NOMO-1 treated with dmso at 0.1 percent for 144 hours (cell line): ENCODE data around the gene ANKRD13C.
A peak's percentile ranks its signal among the peaks of the same experiment; 100 is the strongest.

Source experiments
- DNase-seq: peaks from one replicate; lab custom pipeline; 2025; ENCODE audit not compliant: unreplicated experiment; lab: John Stamatoyannopoulos, UW

The ANKRD13C gene

DNA sequence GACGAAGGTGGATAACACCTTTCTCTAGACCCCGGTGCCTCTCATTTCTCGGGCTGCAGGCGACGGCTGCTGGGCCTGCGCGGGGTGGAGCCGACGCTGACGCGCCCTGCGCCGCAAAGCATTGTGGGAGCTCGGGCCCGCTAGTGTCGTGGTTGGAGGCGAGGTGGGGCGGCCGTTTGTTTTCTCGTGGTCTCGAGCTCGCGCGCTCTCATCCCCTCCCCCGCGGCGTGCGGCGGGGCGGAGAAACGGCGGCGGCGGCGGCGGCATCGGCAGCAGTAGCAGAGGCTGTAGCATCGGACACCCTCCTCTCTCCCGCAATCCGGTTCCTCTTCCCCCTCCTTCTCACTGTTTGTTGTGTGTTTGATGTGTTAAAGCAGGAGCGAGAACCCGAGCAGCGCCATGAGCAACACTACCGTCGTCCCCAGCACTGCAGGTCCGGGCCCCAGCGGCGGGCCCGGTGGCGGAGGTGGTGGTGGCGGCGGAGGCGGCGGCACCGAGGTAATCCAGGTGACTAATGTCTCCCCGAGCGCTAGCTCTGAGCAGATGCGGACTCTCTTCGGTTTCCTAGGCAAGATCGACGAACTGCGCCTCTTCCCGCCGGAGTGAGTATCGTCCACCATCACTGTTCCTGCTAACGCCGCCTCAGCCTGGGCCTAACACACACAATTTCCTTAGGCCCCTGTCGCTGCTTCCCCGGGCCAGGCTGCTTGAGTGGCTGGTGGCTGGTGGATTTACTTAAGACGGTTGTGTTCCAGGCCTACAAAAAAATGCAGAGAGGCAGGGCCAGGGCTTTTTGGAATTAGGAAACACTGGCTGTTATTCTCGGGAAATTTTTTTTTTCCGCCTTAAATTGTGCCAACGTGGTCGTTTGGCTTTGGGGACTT is 133.0 kb downstream of the ANKRD13C start, which contains the start of gene SRSF11:
SRSF11 (plus strand) TSS at position 143 of the 884 bp plus-strand sequence; CDS start at position 400, 257 bp downstream.
- peak; percentile 91 for DNase-seq

DNA sequence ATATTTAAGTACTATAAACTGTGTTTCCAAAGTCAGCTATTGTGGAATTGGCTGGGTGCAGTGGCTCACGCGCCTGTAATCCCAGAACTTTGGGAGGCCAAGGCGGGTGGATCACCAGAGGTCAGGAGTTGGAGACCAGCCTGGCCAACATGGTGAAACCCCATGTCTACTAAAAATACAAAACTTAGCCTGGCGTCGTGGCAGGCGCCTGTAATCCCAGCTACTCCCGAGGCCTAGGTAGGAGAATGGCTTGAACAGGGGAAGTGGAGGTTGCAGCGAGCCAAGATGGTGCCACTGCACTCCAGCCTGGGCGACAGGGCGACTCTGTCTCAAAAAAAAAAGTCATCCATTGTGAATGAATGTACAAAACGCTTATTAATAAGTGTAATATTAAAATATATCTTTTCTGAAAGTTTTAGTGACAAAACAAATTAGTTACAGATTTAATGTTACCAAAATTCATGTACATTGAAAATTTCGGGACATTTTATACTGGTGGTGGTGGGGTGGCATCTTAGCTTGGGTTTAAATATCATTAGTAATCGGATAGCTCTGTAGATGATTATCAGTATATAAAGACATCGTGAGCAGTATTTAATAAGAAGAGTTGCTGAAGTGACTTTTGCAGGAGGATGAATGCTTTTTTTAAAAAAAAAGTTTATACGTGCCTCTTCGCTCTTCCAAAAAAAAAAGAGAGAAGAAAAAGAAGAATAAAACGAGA is 133.8 kb downstream of the ANKRD13C start:
- no peak for DNase-seq

DNA sequence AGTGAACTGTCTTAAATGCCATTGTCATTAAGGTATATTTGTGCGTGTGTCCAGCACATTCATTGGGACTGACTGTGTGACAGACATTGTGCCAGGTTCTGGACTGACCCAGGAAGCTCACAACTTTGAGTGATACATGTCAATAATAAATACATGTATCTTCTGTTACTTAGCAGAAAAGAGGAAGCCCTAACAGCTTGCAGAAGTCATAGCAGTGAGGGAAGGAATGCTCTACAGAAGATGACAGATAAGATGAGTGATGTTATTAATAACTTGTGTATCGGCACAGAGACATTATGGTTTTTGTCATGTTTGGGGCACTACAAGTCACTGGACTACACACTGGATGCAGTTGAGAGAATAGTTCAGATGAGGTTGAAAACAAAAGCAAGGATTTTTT is 134.5 kb downstream of the ANKRD13C start:
- no peak for DNase-seq

DNA sequence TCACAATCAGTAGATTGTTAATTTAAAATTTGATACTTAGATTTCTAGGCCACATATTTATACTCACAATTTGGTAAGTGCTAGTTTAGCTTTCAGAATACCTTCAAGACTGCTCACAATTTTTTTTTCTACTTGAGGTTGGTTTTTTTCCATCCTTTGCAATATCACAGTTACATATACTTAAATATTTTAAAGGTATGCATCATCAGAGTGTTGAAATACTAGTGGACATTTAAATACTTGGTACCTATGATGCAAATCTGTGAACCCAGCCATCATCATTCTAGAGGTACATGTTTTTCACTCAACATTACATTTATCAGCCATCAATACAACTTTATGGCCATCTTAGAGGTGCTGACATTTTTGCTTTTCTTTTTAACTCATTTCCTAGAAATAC is 143.0 kb downstream of the ANKRD13C start:
- no peak for DNase-seq

DNA sequence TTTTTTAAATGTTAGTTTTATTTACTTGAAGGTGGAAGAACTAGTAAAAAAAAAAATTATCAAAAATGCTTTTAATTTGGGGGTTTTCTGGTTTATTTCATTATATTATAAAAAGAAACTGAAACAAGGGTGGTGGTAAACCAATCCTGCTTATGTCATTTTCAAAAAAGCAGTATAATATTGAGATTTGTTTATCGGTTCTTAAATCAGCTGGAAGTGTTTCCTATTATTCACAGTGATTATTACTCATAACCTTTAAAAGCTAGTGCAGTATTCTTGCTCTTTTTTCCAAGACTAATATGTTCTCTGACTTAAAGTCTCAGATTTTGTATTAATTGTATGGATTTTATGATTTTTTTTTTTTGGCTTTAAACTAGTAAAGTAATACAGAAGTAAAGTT is 143.7 kb downstream of the ANKRD13C start:
- no peak for DNase-seq
